Activated naive CD4-positive, alpha-beta T cell treated with anti-CD3 and anti-CD28 coated beads, Interleukin-2, amount 50 U/mL, for 24 hours (primary cell): ENCODE data around the gene BAZ1A.
A peak's percentile ranks its signal among the peaks of the same experiment; 100 is the strongest.

ENCODE experiments used
- H3K27ac Mint-ChIP-seq: one replicate; pipeline ENCODE4 v1.8.0; 2021; ENCODE audit warnings: mild to moderate bottlenecking, mixed read lengths
- H3K27me3 Mint-ChIP-seq: one replicate; pipeline ENCODE4 v1.8.0; 2021; ENCODE audit warnings: mixed read lengths
- H3K36me3 Mint-ChIP-seq: one replicate; pipeline ENCODE4 v1.8.0; 2021; ENCODE audit warnings: mixed read lengths
- H3K4me1 Mint-ChIP-seq: one replicate; pipeline ENCODE4 v1.8.0; 2021; ENCODE audit warnings: mixed read lengths
- H3K4me3 Mint-ChIP-seq: one replicate; pipeline ENCODE4 v1.8.0; 2021; ENCODE audit warnings: mild to moderate bottlenecking, mixed read lengths
- H3K9me3 Mint-ChIP-seq: one replicate; pipeline ENCODE4 v1.8.0; 2021; ENCODE audit warnings: mixed read lengths

Gene BAZ1A

DNA sequence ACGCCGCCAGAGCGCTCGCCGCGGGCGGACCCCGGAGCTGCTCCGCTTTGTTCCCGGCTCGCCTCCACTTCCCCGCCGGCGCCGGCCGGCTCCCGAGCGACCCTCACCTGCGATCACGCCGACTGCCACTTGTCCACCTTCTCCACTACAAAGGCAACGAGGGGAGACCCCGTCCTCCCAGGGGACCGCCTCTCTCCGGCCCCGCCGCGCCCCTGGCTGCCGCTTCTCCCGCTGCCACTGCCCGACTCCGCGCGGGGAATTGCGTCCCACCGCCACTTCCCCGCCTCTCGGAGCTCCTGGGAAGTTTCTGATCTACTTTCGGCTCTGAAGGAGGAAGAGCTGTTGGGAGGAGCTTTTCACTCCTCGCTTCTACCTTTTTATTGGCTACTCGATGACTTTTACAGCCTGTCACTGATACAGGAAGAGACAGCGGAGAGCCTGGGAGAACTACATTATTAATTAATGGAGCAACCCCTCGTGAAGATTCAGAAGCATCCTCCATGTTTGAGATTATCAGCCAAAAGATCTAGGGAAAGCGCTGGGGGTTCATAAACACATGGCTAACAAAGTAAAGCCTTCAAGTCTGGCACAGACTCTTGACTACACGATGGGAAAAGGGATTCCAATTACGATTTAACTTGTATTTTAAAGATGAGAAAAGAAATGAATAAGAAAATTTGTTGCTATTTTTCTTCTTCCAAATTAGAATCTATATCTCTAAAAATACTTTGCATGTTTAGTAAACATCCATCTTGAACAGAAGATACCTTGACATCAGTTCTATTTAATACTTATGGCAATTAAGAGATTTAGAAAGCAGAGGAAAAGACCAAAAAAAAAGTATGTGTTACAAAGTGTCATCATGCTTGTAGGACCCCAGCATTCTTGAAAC is at the start of gene BAZ1A:
TSS of gene BAZ1A (minus strand) at position 330 of the 892 bp plus-strand sequence. CDS start 756 bp downstream, outside the sequence.
- Mint-ChIP-seq H3K4me1 (peaks cover 32% of the 10 kb centered on the region), H3K27ac (peak within 1 kb of the TSS; percentile 100), H3K4me3 (peak within 1 kb of the TSS; percentile 100)

DNA sequence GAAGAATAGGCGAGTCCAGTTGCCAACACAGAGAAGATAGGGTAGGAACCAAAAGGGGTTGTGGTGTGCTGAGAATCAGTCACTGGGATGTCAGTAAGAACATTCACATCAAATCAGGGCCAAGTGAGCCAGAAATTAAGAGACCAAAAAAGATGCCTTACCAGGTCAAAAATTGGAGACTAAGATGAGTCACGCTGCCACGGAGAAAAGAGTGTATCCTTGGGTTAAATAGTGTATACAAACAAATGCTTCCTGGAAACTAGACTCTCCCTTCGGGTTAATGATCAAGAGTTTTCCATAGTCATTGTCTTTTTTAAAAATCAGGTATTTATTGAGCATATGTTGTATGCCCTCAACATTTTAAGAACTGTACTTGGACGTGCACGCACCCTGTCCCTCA is 45.2 kb upstream of the BAZ1A start:
- no peak overlapping the region for H3K27ac Mint-ChIP-seq
- no peaks in the 10 kb centered on the region for H3K4me1 Mint-ChIP-seq
- no peaks in the 10 kb centered on the region for H3K27me3 Mint-ChIP-seq
- H3K36me3 Mint-ChIP-seq, result peaks cover 3% of the 10 kb centered on the region
- no peaks in the 10 kb centered on the region for H3K9me3 Mint-ChIP-seq
- no peak overlapping the region for H3K4me3 Mint-ChIP-seq

More for the DNA sequence above, at the start of gene BAZ1A:
- Mint-ChIP-seq H3K27me3 (no peaks in the 10 kb centered on the region), H3K9me3 (no peaks in the 10 kb centered on the region), H3K36me3 (peaks cover 2% of the 10 kb centered on the region)

GRCh38 chr14:34913619-34914018 is 38.5 kb upstream of the BAZ1A start:
- no peaks in the 10 kb centered on the region for H3K27me3 Mint-ChIP-seq
- no peak overlapping the region for H3K4me3 Mint-ChIP-seq
- no peaks in the 10 kb centered on the region for H3K36me3 Mint-ChIP-seq
- no peak overlapping the region for H3K27ac Mint-ChIP-seq
- no peaks in the 10 kb centered on the region for H3K9me3 Mint-ChIP-seq
- H3K4me1 Mint-ChIP-seq, result no peaks in the 10 kb centered on the region

GRCh38 chr14:34912966-34913365 is 37.8 kb upstream of the BAZ1A start:
- no peak overlapping the region for H3K4me3 Mint-ChIP-seq
- no peaks in the 10 kb centered on the region for H3K27me3 Mint-ChIP-seq
- no peaks in the 10 kb centered on the region for H3K9me3 Mint-ChIP-seq
- no peak overlapping the region for H3K27ac Mint-ChIP-seq
- H3K4me1 Mint-ChIP-seq, result no peaks in the 10 kb centered on the region
- no peaks in the 10 kb centered on the region for H3K36me3 Mint-ChIP-seq

GRCh38 chr14:34912182-34912581 is 37.0 kb upstream of the BAZ1A start:
- Mint-ChIP-seq H3K4me3 (no peak overlapping the region), H3K27ac (no peak overlapping the region), H3K27me3 (no peaks in the 10 kb centered on the region), H3K36me3 (no peaks in the 10 kb centered on the region), H3K4me1 (no peaks in the 10 kb centered on the region), H3K9me3 (no peaks in the 10 kb centered on the region)

DNA sequence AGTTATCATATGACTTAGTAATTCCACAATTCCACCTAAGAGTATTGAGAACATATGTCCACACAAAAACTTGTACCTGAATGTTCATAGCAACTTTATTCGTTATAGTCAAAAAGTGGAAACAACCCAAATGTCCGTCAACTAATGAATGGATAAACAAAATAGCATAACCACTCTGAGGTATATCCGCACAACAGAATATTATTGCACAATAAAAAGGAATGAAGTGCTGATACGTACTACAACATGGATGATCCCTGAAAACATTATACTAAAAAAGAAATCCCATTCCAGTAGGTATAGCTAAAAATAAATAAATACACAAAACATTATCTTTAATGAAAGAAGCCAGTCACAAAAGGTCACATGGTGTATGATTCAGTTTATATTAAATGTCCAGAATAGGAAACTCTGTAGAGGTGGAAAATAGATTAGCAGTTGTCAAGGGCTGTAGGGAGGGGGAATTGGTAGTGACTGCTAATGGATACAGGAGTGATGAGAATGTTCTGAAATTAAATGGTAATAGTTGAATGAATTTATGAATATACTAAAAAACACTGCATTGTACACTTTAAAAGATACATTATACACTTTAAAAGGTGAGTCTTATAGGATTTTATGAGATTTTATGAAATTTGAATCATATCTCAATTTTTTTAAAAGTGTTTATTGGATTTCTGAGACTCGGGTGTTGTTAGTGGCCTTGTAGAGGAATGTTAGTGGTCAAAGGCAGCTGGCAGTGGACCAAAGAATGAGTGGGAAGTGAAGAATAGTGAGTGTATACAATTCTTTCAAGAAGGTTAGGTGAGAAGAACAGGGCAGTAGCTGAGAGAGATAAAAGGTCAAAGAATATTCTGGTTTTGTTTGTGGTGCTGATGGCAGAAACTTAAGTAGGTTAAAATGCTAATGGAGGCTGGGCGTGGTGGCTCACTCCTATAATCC is 36.3 kb upstream of the BAZ1A start:
- no peak overlapping the region for H3K4me3 Mint-ChIP-seq
- no peaks in the 10 kb centered on the region for H3K4me1 Mint-ChIP-seq
- H3K27me3 Mint-ChIP-seq, result no peaks in the 10 kb centered on the region
- H3K27ac Mint-ChIP-seq, result no peak overlapping the region
- no peaks in the 10 kb centered on the region for H3K36me3 Mint-ChIP-seq
- no peaks in the 10 kb centered on the region for H3K9me3 Mint-ChIP-seq

DNA sequence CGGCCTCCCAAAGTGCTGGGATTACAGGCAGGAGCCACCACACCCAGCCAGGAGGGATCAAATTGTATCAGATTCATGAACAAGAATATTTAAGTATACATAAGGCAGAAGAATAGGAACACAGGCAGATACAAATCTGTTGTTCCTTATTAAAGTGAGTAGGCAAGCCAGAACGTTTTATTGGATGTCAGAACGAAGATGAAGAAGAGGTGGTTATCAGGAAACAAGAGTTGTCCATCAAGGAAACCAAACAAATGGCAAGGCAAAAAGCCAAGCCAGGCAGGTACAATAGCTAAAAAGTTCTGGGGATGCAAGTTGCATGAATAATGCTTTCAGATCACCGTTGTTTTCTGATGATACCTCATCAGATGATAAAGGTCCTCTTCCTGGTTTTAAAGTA is 31.1 kb upstream of the BAZ1A start:
- Mint-ChIP-seq H3K9me3 (no peaks in the 10 kb centered on the region), H3K27ac (no peak overlapping the region), H3K4me3 (no peak overlapping the region), H3K4me1 (no peaks in the 10 kb centered on the region), H3K27me3 (no peaks in the 10 kb centered on the region), H3K36me3 (no peaks in the 10 kb centered on the region)

- no peaks in the 10 kb centered on the region for H3K27me3 Mint-ChIP-seq
- no peaks in the 10 kb centered on the region for H3K36me3 Mint-ChIP-seq
- no peak overlapping the region for H3K27ac Mint-ChIP-seq
- H3K4me1 Mint-ChIP-seq, result peaks cover 6% of the 10 kb centered on the region
- H3K9me3 Mint-ChIP-seq, result no peaks in the 10 kb centered on the region
- no peak overlapping the region for H3K4me3 Mint-ChIP-seq
These were observed 20.1 kb upstream of the BAZ1A start for GRCh38 chr14:34895277-34895676.

GRCh38 chr14:34890937-34891336 is 15.8 kb upstream of the BAZ1A start:
- H3K4me1 Mint-ChIP-seq, result peaks cover 6% of the 10 kb centered on the region
- H3K36me3 Mint-ChIP-seq, result no peaks in the 10 kb centered on the region
- no peak overlapping the region for H3K27ac Mint-ChIP-seq
- H3K9me3 Mint-ChIP-seq, result no peaks in the 10 kb centered on the region
- no peak overlapping the region for H3K4me3 Mint-ChIP-seq
- H3K27me3 Mint-ChIP-seq, result no peaks in the 10 kb centered on the region

- H3K4me1 Mint-ChIP-seq, result peaks cover 6% of the 10 kb centered on the region
- H3K4me3 Mint-ChIP-seq, result no peak overlapping the region
- H3K27me3 Mint-ChIP-seq, result no peaks in the 10 kb centered on the region
- H3K27ac Mint-ChIP-seq, result no peak overlapping the region
- no peaks in the 10 kb centered on the region for H3K36me3 Mint-ChIP-seq
- H3K9me3 Mint-ChIP-seq, result no peaks in the 10 kb centered on the region
These were observed 13.0 kb upstream of the BAZ1A start for GRCh38 chr14:34888186-34888585.

DNA sequence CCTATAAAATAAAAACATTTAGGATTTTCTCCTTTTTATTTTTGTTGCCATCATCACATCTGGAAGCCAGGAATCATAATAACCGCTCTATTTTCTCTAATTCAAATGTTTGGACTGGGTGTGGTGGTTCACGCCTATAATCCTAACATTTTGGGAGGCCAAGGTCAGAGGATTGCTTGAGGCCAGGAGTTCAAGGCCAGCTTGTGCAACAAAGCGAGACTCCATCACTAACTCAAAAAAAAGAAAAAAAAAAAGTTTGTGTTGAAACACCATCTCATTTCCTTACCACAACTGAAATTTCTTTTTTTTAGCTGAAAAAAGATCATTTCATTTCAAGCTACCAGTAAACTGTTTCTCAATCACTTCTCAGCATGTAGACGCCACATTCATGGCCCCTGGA is 8.8 kb upstream of the BAZ1A start:
- no peaks in the 10 kb centered on the region for H3K9me3 Mint-ChIP-seq
- H3K4me3 Mint-ChIP-seq, result no peak overlapping the region
- H3K27me3 Mint-ChIP-seq, result no peaks in the 10 kb centered on the region
- no peaks in the 10 kb centered on the region for H3K36me3 Mint-ChIP-seq
- no peaks in the 10 kb centered on the region for H3K4me1 Mint-ChIP-seq
- H3K27ac Mint-ChIP-seq, result no peak overlapping the region

DNA sequence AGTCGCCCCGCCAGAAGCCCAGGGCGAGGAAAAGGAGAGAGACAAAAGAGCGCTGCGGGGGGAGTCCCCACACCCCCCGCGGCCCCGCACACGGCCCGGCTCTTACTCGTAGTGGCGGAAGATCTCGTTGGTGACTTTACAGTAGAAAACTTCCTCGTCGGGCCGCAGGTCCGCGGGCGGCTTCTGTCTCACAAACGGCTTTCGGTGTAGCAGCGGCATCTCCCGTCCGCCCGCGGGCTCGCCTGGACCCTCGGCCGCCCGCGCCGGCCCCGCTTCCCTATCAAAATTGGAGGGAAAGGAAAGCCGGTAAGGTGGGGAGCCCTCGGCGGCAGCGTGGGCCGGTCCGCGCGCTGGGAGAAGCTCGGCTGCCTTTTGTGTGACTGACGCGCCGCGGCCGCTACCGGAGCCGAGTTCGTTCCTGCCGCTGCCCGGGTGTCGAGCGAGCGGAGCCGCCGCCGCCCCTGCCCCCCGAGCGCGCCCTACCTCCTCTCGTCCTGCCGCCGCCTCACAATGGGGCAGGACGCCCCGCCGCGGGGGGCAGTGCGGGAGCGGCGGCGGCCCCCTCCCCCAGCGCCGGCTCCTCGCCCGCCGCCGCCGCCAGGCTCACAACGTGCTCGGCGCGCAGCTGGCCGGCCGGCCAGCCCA is 652 bp downstream of the BAZ1A start:
- no peaks in the 10 kb centered on the region for H3K9me3 Mint-ChIP-seq
- H3K36me3 Mint-ChIP-seq, result peaks cover 2% of the 10 kb centered on the region
- H3K4me1 Mint-ChIP-seq, result peaks cover 40% of the 10 kb centered on the region
- H3K27me3 Mint-ChIP-seq, result no peaks in the 10 kb centered on the region
- peak overlapping the region; percentile 95 for H3K27ac Mint-ChIP-seq
- peak overlapping the region; percentile 100 for H3K4me3 Mint-ChIP-seq

GRCh38 chr14:34873589-34874385 is 1.4 kb downstream of the BAZ1A start:
- H3K27ac Mint-ChIP-seq, result peak overlapping the region; percentile 98
- H3K36me3 Mint-ChIP-seq, result peaks cover 2% of the 10 kb centered on the region
- no peaks in the 10 kb centered on the region for H3K9me3 Mint-ChIP-seq
- peaks cover 45% of the 10 kb centered on the region for H3K4me1 Mint-ChIP-seq
- H3K27me3 Mint-ChIP-seq, result no peaks in the 10 kb centered on the region
- H3K4me3 Mint-ChIP-seq, result peak overlapping the region; percentile 99

GRCh38 chr14:34872822-34873588 is 2.2 kb downstream of the BAZ1A start:
- H3K4me3 Mint-ChIP-seq, result peak overlapping the region; percentile 99
- H3K4me1 Mint-ChIP-seq, result peaks cover 51% of the 10 kb centered on the region
- H3K27me3 Mint-ChIP-seq, result no peaks in the 10 kb centered on the region
- no peaks in the 10 kb centered on the region for H3K9me3 Mint-ChIP-seq
- H3K36me3 Mint-ChIP-seq, result peaks cover 2% of the 10 kb centered on the region
- H3K27ac Mint-ChIP-seq, result peak overlapping the region; percentile 98
